ENCODE data around the gene LAMTOR5.

LAMTOR5 gene

GRCh38 chr1:110390692-110391245 is 16.7 kb downstream of the LAMTOR5 start, which contains the start of gene SLC16A4:
Gene SLC16A4 (minus strand): TSS chr1:110391026. CDS start chr1:110389323, 1,703 bp downstream.
- no peak for DNase-seq (ENCODE audit: low read depth in 4 of 4, low spot score in 1 of 4)

- DNase-seq (ENCODE audit: low read depth in 4 of 4, low spot score in 1 of 4): no peak
Observed at GRCh38 chr1:110390096-110390495, 17.4 kb downstream of the LAMTOR5 start.

- no peak for DNase-seq (ENCODE audit: low read depth in 4 of 4, low spot score in 1 of 4)
Observed at GRCh38 chr1:110387048-110387754, 20.3 kb downstream of the LAMTOR5 start.

- no peak for DNase-seq (ENCODE audit: low read depth in 4 of 4, low spot score in 1 of 4)
Observed at GRCh38 chr1:110385369-110385768, 22.1 kb downstream of the LAMTOR5 start.

GRCh38 chr1:110384581-110385321 is 22.7 kb downstream of the LAMTOR5 start:
- no peak for DNase-seq (ENCODE audit: low read depth in 4 of 4, low spot score in 1 of 4)

- no peak for DNase-seq (ENCODE audit: low read depth in 4 of 4, low spot score in 1 of 4)
Observed at GRCh38 chr1:110383251-110383990, 24.1 kb downstream of the LAMTOR5 start.

- no peak for DNase-seq (ENCODE audit: low read depth in 4 of 4, low spot score in 1 of 4)
Observed at GRCh38 chr1:110380672-110381283, 26.7 kb downstream of the LAMTOR5 start.

GRCh38 chr1:110375490-110375889 is 32.0 kb downstream of the LAMTOR5 start:
- DNase-seq (ENCODE audit: low read depth in 4 of 4, low spot score in 1 of 4): no peak

GRCh38 chr1:110370827-110371226 is 36.7 kb downstream of the LAMTOR5 start:
- no peak for DNase-seq (ENCODE audit: low read depth in 4 of 4, low spot score in 1 of 4)

- no peak for DNase-seq (ENCODE audit: low read depth in 4 of 4, low spot score in 1 of 4)
Observed at GRCh38 chr1:110364221-110364620, 43.3 kb downstream of the LAMTOR5 start.

- DNase-seq (ENCODE audit: low read depth in 4 of 4, low spot score in 1 of 4): no peak
Observed at GRCh38 chr1:110361856-110362255, 45.6 kb downstream of the LAMTOR5 start.

GRCh38 chr1:110360431-110360830 is 47.1 kb downstream of the LAMTOR5 start:
- no peak for DNase-seq (ENCODE audit: low read depth in 4 of 4, low spot score in 1 of 4)

- no peak for DNase-seq (ENCODE audit: low read depth in 4 of 4, low spot score in 1 of 4)
Observed at GRCh38 chr1:110356379-110356778, 51.1 kb downstream of the LAMTOR5 start.

GRCh38 chr1:110355321-110355720 is 52.2 kb downstream of the LAMTOR5 start:
- no peak for DNase-seq (ENCODE audit: low read depth in 4 of 4, low spot score in 1 of 4)

All from stimulated activated CD4-positive, alpha-beta T cell treated with anti-CD3 and anti-CD28 coated beads, Interleukin-1b, Interleukin-23, amount 100 ng/mL, for 24 hours (primary cell).